NB4 (cell line): ENCODE measurements around the gene ZNF627.
"Not testable (repeated sequence)": the region's sequence is repeated elsewhere in the genome, so short reads cannot be mapped to it uniquely, and the experiment has no call there.

Source experiments
- DNase-seq: peaks from one replicate; pipeline ENCODE4 v3.0.0; 2010; ENCODE audit warnings: low read depth
- H3K4me3 ChIP-seq: one replicate; pipeline ENCODE4 v1.5.1; 2011; ENCODE audit warnings: mild to moderate bottlenecking, low read depth, low read length, moderate library complexity
- CTCF ChIP-seq: IDR thresholded peaks from one replicate; pipeline ENCODE4 v1.5.1; 2012; ENCODE audit warnings: low read depth, low read length
- MAX ChIP-seq: IDR thresholded peaks from 2 replicates; pipeline ENCODE4 v1.6.1; 2011; ENCODE audit warnings: low read depth, low read length
- MYC ChIP-seq: IDR thresholded peaks from 2 replicates; pipeline ENCODE4 v1.6.1; 2011; ENCODE audit warnings: low read depth, low read length
- POLR2A ChIP-seq: IDR thresholded peaks from 2 replicates; pipeline ENCODE4 v1.6.1; 2011; ENCODE audit warnings: mild to moderate bottlenecking; ENCODE audit not compliant: insufficient read length; ENCODE audit errors: extremely low read depth

Gene ZNF627

GRCh38 chr19:11596156-11596555, 1.1 kb upstream of the ZNF627 start:
- no peak for TF ChIP-seq POLR2A
- TF ChIP-seq MAX: no peak
- no peak for TF ChIP-seq CTCF
- TF ChIP-seq MYC: no peak
- H3K4me3 ChIP-seq: no peak overlapping the region
- DNase-seq: no peak

- H3K4me3 ChIP-seq: peak overlapping the region; percentile 88
- TF ChIP-seq POLR2A: no peak
- TF ChIP-seq MAX: no peak
- TF ChIP-seq MYC: no peak
- TF ChIP-seq CTCF: no peak
- DNase-seq: no peak
Observed at GRCh38 chr19:11598103-11598483, 810 bp downstream of the ZNF627 start.

- no peak for DNase-seq
- TF ChIP-seq MAX: no peak
- no peak for TF ChIP-seq MYC
- TF ChIP-seq POLR2A: no peak
- TF ChIP-seq CTCF: no peak
- peak overlapping the region; percentile 88 for H3K4me3 ChIP-seq
Observed at GRCh38 chr19:11598746-11599145, 1.5 kb downstream of the ZNF627 start.

GRCh38 chr19:11599704-11600103, 2.4 kb downstream of the ZNF627 start:
- DNase-seq, H3K4me3 ChIP-seq: not testable (repeated sequence)

- no peak for DNase-seq
- H3K4me3 ChIP-seq: no peak overlapping the region
- TF ChIP-seq MAX (no peak), CTCF (no peak)
Observed at GRCh38 chr19:11606484-11606883, 9.2 kb downstream of the ZNF627 start.

- TF ChIP-seq MAX (no peak), MYC (no peak), POLR2A (no peak), CTCF (no peak)
- no peak overlapping the region for H3K4me3 ChIP-seq
- no peak for DNase-seq
Observed at GRCh38 chr19:11611730-11612129, 14.4 kb downstream of the ZNF627 start.
